Measurements from ENCODE around the gene PPM1N. TPM values are rescaled to one million over a fixed set of nuclear protein-coding genes. Genes with fewer than 3 reads are reported as not detected.

The PPM1N gene
- polyA plus RNA-seq, 1 donor (not counting 4 experiments of a cell fraction or from before 2014, with no cell fraction given): 1.9 TPM

GRCh38 chr19:45508417-45508860 is 10.2 kb downstream of the PPM1N start:
- Histone ChIP-seq H3K27me3 (ENCODE audit: control insufficient read depth, extremely low read depth, insufficient read depth, low read length) (no peaks in the 10 kb centered on the region), H3K9ac (ENCODE audit: control insufficient read depth, extremely low read depth, insufficient read depth, low read length) (peak overlapping the region; percentile 94), H3K9me3 (ENCODE audit: control insufficient read depth, low read depth, low read length) (no peaks in the 10 kb centered on the region), H3K4me3 (ENCODE audit: control insufficient read depth in 2 of 3, extremely low read depth in 1 of 3, insufficient read depth in 2 of 3, low read depth in 1 of 3, low read length in 3 of 3) (peak overlapping the region; percentile 58 to 99 (median 86)), H3K27ac (ENCODE audit: control insufficient read depth, insufficient read depth, low read length) (peak overlapping the region; percentile 95), H3K9me1 (ENCODE audit: control insufficient read depth, extremely low read depth, insufficient read depth, low read length) (peaks cover 3% of the 10 kb centered on the region), H3K36me3 (ENCODE audit: control insufficient read depth in 2 of 2, extremely low read depth in 1 of 2, insufficient read depth in 2 of 2, low read length in 2 of 2) (peaks cover 3 to 18% of the 10 kb centered on the region in 2 experiments), H2AFZ (ENCODE audit: control insufficient read depth, low read length) (no peak overlapping the region), H3K4me1 (ENCODE audit: control insufficient read depth, extremely low read depth, insufficient read depth, low read length) (peaks cover 35% of the 10 kb centered on the region), H3K79me2 (ENCODE audit: control insufficient read depth, insufficient read depth, low read length) (peaks cover 61% of the 10 kb centered on the region), H3K4me2 (ENCODE audit: control insufficient read depth, extremely low read depth, insufficient read depth, low read depth, low read length) (peak overlapping the region; percentile 90), H4K20me1 (ENCODE audit: control insufficient read depth, extremely low read depth, insufficient read depth, low read length) (peaks cover 24% of the 10 kb centered on the region)
- DNase-seq (ENCODE audit: low read depth, low spot score) (no peak), FAIRE-seq (no peak)
- dilution Hi-C loops (cut with MboI; ENCODE audit: extremely low pct_ligation_motif_present, low sequenced_read_pairs): no loop called here
- TF ChIP-seq, protein P1, sequence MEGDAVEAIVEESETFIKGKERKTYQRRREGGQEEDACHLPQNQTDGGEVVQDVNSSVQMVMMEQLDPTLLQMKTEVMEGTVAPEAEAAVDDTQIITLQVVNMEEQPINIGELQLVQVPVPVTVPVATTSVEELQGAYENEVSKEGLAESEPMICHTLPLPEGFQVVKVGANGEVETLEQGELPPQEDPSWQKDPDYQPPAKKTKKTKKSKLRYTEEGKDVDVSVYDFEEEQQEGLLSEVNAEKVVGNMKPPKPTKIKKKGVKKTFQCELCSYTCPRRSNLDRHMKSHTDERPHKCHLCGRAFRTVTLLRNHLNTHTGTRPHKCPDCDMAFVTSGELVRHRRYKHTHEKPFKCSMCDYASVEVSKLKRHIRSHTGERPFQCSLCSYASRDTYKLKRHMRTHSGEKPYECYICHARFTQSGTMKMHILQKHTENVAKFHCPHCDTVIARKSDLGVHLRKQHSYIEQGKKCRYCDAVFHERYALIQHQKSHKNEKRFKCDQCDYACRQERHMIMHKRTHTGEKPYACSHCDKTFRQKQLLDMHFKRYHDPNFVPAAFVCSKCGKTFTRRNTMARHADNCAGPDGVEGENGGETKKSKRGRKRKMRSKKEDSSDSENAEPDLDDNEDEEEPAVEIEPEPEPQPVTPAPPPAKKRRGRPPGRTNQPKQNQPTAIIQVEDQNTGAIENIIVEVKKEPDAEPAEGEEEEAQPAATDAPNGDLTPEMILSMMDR (optimal IDR thresholded peaks at IDR 0.05 in 1 of 3, IDR thresholded peaks at IDR 0.05 in 1 of 3, conservative IDR thresholded peaks at IDR 0.05 in 1 of 3; ENCODE audit: extremely low read depth in 1 of 3, insufficient read depth in 2 of 3, low read length in 3 of 3): no peak
- TF ChIP-seq EZH2 (IDR thresholded peaks at IDR 0.05; ENCODE audit: low read length): no peak

DNA sequence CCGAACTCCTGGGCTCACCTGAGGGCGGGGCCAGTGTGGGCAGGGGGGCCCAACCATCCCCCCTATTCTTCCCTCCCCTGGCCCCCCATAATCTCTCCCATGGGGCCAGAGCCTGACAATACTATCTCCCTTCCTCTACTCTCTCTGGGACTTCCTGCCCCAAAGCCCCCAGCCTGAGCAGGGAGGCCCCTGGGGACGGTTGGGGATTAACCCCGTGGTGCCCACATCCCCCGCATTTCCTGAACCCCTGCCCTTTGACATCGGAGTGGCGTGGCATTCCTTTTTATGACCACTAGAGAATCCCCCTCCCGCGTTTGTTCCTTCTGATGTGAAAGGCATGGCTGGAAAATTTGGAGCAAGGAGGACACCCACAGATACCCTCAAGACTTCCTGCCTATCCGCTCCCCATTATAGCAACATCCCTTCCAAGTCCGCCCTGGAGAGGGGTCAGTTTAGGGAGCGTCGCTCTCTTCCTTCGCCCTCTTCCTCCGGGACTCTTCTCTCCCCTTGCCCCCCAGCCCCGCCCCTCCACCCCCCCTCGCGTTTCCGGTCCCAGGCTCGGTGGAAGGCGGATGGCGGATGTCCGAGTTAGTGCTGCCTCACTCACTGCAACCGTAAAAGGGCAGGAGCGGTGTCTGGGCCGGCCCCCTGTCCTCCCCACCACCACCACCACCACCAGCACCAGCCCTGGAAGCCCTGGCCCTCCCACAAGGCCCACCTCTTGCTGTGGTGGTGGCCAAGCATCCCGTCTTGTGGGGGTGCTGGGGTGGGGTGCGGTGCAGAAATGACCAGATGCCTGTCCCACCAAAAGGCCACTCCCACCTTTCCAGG is 10.8 kb downstream of the PPM1N start:
- H4K20me1 ChIP-seq (ENCODE audit: control insufficient read depth, extremely low read depth, insufficient read depth, low read length): peaks cover 24% of the 10 kb centered on the region
- no peaks in the 10 kb centered on the region for H3K27me3 ChIP-seq (ENCODE audit: control insufficient read depth, extremely low read depth, insufficient read depth, low read length)
- no peaks in the 10 kb centered on the region for H3K9me3 ChIP-seq (ENCODE audit: control insufficient read depth, low read depth, low read length)
- DNase-seq (ENCODE audit: low read depth, low spot score) (no peak), FAIRE-seq (no peak)
- H2AFZ ChIP-seq (ENCODE audit: control insufficient read depth, low read length): no peak overlapping the region
- peaks cover 4 to 18% of the 10 kb centered on the region in 2 experiments for H3K36me3 ChIP-seq (ENCODE audit: control insufficient read depth in 2 of 2, extremely low read depth in 1 of 2, insufficient read depth in 2 of 2, low read length in 2 of 2)
- H3K27ac ChIP-seq (ENCODE audit: control insufficient read depth, insufficient read depth, low read length): peak overlapping the region; percentile 95
- H3K9me1 ChIP-seq (ENCODE audit: control insufficient read depth, extremely low read depth, insufficient read depth, low read length): peaks cover 6% of the 10 kb centered on the region
- H3K9ac ChIP-seq (ENCODE audit: control insufficient read depth, extremely low read depth, insufficient read depth, low read length): peak overlapping the region; percentile 94
- peaks cover 67% of the 10 kb centered on the region for H3K79me2 ChIP-seq (ENCODE audit: control insufficient read depth, insufficient read depth, low read length)
- TF ChIP-seq, protein P1 (optimal IDR thresholded peaks at IDR 0.05 in 1 of 3, IDR thresholded peaks at IDR 0.05 in 1 of 3, conservative IDR thresholded peaks at IDR 0.05 in 1 of 3; ENCODE audit: extremely low read depth in 1 of 3, insufficient read depth in 2 of 3, low read length in 3 of 3): no peak
- no peak for TF ChIP-seq EZH2 (IDR thresholded peaks at IDR 0.05; ENCODE audit: low read length)
- peak overlapping the region; percentile 90 for H3K4me2 ChIP-seq (ENCODE audit: control insufficient read depth, extremely low read depth, insufficient read depth, low read depth, low read length)
- dilution Hi-C loops (cut with MboI; ENCODE audit: extremely low pct_ligation_motif_present, low sequenced_read_pairs): no loop called here
- peaks cover 41% of the 10 kb centered on the region for H3K4me1 ChIP-seq (ENCODE audit: control insufficient read depth, extremely low read depth, insufficient read depth, low read length)
- peak overlapping the region; percentile 58 to 99 (median 86) for H3K4me3 ChIP-seq (ENCODE audit: control insufficient read depth in 2 of 3, extremely low read depth in 1 of 3, insufficient read depth in 2 of 3, low read depth in 1 of 3, low read length in 3 of 3)

Data from keratinocyte (primary cell).